Stimulated activated CD8-positive, alpha-beta memory T cell treated with anti-CD3 and anti-CD28 coated beads, Interleukin-12 subunit alpha, Interleukin-12 subunit beta, amount 100 ng/mL, for 1 hour (primary cell): Measurements from ENCODE around the gene P2RX3.
"Not testable (repeated sequence)": the region's sequence is repeated elsewhere in the genome, so short reads cannot be mapped to it uniquely, and the experiment has no call there.

Experiments used
- DNase-seq: peaks from one replicate; pipeline ENCODE4 v3.0.0-alpha.2; 2020; ENCODE audit warnings: low read depth

Gene P2RX3

GRCh38 chr11:57399972-57400578 is 61.9 kb downstream of the P2RX3 start:
- DNase-seq, result no peak

- DNase-seq, result no peak
Observed at GRCh38 chr11:57402188-57403002, 64.2 kb downstream of the P2RX3 start.

- DNase-seq, result not testable (repeated sequence)
Observed at GRCh38 chr11:57403003-57403801, 65.0 kb downstream of the P2RX3 start.

- DNase-seq, result no peak
Observed at GRCh38 chr11:57403802-57404147, 65.6 kb downstream of the P2RX3 start.

- no peak for DNase-seq
Observed at GRCh38 chr11:57405271-57405860, 67.2 kb downstream of the P2RX3 start.

GRCh38 chr11:57406337-57406904 is 68.3 kb downstream of the P2RX3 start:
- no peak for DNase-seq

GRCh38 chr11:57407010-57407920 is 69.1 kb downstream of the P2RX3 start:
- DNase-seq, result no peak

GRCh38 chr11:57407941-57408475 is 69.9 kb downstream of the P2RX3 start:
- no peak for DNase-seq

GRCh38 chr11:57408771-57409170 is 70.6 kb downstream of the P2RX3 start:
- DNase-seq, result no peak

- no peak for DNase-seq
Observed at GRCh38 chr11:57409321-57410100, 71.4 kb downstream of the P2RX3 start.

- no peak for DNase-seq
Observed at GRCh38 chr11:57410287-57410686, 72.1 kb downstream of the P2RX3 start.

GRCh38 chr11:57413681-57414080 is 75.5 kb downstream of the P2RX3 start:
- DNase-seq, result no peak

GRCh38 chr11:57414612-57415212 is 76.6 kb downstream of the P2RX3 start:
- no peak for DNase-seq

GRCh38 chr11:57416436-57416835 is 78.3 kb downstream of the P2RX3 start:
- no peak for DNase-seq

- no peak for DNase-seq
Observed at GRCh38 chr11:57417056-57417455, 78.9 kb downstream of the P2RX3 start.

GRCh38 chr11:57418131-57418530 is 80.0 kb downstream of the P2RX3 start:
- no peak for DNase-seq

- DNase-seq, result no peak
Observed at GRCh38 chr11:57419146-57419545, 81.0 kb downstream of the P2RX3 start.

GRCh38 chr11:57421066-57421465 is 82.9 kb downstream of the P2RX3 start:
- DNase-seq, result no peak

- no peak for DNase-seq
Observed at GRCh38 chr11:57421805-57422204, 83.7 kb downstream of the P2RX3 start.
